HG03159 (cell line): Measurements from ENCODE around the gene SIGLEC5.

Source experiments
- ATAC-seq: cut with Tn5 transposase; IDR thresholded peaks from one replicate; pipeline ENCODE4 v1.9.1; 2021; ENCODE audit warnings: mild to moderate bottlenecking, moderate library complexity; ENCODE audit not compliant: unreplicated experiment

The SIGLEC5 gene

DNA sequence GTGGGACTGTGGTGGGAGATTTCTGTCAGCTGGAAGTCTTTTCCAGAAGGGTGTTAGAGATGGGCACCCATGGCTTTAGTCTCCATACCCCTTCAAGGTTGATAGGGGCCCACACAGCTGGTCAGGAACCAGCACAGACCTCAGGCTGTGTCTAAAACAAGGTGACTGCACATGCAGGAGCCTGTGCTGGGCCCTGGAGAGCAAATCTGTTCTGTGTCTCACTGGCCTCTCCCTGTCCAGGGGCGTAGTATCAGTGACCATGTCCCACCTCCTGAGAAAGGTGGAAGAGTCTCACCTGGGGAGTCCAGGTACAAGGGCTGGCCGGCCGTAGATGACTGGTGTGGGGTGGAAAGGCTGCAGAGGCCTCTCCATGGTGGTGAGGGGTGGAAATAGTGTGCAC is 39.8 kb downstream of the SIGLEC5 start:
- no peak for ATAC-seq

DNA sequence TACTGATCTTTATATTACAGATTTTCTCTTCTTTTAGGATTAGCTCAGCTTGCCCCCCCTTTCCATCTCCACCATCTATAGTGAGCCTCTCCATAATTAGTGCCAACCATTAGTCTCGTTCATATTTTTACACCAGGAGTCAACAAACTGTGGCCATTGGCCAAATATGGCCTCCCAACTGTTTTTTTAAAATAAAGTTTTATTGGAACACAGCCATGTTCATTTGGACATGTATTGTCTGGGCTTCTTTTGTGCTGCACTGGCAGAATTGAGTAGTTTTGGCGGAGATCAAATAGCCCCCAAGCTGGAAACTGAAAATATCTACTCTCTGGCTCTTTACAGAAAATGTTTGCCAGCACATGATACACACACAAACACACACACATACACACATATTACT is 40.7 kb downstream of the SIGLEC5 start:
- no peak for ATAC-seq

DNA sequence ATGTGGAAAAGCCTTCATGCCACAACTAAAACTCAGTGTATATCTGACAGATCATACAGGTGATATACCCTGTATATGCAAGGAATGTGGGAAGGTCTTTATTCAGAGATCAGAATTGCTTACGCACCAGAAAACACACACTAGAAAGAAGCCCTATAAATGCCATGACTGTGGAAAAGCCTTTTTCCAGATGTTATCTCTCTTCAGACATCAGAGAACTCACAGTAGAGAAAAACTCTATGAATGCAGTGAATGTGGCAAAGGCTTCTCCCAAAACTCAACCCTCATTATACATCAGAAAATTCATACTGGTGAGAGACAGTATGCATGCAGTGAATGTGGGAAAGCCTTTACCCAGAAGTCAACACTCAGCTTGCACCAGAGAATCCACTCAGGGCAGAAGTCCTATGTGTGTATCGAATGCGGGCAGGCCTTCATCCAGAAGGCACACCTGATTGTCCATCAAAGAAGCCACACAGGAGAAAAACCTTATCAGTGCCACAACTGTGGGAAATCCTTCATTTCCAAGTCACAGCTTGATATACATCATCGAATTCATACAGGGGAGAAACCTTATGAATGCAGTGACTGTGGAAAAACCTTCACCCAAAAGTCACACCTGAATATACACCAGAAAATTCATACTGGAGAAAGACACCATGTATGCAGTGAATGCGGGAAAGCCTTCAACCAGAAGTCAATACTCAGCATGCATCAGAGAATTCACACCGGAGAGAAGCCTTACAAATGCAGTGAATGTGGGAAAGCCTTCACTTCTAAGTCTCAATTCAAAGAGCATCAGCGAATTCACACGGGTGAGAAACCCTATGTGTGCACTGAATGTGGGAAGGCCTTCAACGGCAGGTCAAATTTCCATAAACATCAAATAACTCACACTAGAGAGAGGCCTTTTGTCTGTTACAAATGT is 42.7 kb downstream of the SIGLEC5 start:
- ATAC-seq: no peak

DNA sequence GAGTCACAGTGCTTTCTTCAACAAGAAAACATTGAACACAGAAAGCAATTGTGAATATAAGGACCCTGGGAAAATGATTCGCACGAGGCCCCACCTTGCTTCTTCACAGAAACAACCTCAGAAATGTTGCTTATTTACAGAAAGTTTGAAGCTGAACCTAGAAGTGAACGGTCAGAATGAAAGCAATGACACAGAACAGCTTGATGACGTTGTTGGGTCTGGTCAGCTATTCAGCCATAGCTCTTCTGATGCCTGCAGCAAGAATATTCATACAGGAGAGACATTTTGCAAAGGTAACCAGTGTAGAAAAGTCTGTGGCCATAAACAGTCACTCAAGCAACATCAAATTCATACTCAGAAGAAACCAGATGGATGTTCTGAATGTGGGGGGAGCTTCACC is 43.4 kb downstream of the SIGLEC5 start:
- no peak for ATAC-seq

DNA sequence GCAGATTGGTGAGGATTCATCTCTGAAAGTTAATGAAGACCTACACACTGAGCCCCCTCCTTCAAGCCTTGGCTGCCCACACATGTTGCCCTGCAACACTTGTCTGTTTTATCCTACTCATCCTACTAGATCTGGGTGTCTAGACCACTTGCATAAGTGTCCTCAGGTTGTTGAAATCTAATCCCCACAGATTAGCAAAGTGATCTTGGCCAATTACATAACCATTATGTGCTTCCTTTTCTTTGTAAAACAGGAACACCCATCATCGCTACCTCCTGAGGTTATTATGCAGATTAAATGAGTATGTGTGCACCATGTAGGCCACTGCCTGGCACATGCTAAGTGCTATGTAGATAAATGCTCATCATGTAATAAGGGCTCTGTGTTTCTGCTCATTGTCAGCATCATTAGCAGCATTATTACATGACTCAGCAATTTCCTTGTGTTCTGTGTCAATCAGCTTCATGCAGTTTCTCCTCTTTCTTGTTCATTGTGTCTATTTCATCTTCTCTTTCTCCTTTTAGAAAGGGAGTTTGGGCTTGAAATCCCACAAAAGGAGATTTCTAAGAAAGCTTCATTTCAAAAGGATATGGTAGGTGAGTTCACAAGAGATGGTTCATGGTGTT is 44.0 kb downstream of the SIGLEC5 start:
- ATAC-seq: no peak

DNA sequence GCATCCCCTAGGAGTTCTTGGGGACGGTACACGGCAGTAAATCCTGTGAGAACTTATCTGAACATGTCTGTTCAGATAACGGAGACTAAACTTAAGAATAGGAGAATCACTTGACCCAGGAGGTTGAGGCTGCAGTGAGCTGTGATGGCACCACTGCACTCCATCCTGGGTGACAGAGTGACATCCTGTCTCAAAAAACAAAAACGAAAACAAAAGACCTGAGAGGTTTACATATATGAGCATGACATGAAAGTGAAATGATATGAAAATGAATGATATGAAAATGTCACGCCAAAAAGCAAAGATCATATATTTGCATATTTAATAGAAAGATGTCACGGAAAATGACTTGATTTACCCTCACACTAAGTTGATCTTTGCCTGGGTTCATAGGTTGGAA is 53.4 kb downstream of the SIGLEC5 start:
- ATAC-seq: no peak

DNA sequence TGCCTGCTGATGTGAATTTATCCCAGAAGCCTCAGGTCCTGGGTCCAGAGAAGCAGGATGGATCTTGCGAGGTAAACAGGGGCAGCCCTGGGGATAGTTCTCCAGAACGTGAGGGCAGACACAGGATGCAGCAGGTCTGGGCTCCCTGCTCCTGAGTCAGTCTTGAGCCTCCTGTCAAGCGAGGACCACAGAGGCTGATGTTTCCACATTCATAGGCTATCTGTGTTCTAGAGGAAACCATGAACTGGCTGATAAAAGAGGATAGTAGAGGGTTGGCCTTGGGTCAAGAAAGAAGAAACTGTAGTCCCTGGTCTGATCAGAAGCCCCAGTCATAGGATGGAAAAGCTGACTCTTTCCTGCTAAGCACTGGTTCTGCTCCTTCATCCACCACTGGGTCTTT is 56.9 kb downstream of the SIGLEC5 start:
- no peak for ATAC-seq

DNA sequence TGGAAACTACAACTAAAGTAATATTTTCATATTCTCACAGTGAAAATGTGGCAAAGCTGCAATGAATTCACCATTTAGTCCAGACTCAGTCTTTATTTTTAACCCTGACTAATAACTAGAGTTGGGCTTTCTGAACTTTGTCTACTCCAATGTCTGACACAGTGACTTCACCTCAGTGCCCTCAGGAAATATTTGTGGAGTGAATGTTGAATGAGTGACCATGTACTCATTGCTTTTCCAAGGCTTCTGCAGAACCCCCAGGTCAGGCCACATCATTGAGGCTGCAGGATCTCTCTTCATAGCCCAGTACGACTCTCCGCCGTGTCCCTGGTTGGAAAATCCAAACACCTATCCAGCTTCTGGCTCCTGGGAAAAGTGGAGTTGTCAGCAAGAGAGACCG is 57.3 kb downstream of the SIGLEC5 start:
- ATAC-seq: no peak

DNA sequence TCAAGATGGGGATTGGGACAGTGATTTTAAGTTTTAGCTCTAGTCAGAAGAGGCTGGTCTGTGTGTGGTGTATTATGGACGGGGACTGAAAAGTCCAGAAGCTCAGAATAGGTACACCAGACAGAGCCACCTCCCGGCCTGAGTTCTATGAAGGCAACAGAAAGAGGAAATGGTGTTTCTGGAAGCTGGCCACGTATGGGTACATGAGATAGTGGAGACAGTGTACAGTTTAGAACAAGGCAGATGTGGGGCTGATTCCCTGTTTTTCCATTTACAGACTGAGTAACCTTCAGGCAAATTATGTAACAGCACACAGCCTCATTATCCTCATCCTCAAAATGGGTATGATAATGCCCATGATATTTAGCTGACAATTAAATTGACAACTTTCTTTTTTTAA is 57.8 kb downstream of the SIGLEC5 start:
- ATAC-seq: no peak

DNA sequence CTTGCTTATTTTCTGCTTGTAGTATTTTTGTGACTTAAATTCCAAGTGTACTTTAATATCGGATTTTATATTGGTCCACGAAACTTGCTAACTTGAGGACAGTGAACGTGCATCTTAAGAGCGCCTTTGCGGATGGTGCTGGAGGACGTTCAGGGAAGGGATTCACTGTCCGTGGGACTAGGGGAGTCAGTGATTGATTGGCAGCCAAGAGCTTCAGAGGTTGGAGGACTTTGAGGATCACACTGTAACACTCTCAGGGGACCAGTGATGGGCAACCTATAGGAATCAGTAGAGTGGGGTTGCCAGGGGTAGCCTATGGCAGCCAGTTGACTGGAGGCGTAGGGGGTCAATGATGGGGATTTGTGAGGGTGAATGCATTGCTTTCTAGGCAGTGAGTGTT is 58.6 kb downstream of the SIGLEC5 start:
- ATAC-seq: no peak

DNA sequence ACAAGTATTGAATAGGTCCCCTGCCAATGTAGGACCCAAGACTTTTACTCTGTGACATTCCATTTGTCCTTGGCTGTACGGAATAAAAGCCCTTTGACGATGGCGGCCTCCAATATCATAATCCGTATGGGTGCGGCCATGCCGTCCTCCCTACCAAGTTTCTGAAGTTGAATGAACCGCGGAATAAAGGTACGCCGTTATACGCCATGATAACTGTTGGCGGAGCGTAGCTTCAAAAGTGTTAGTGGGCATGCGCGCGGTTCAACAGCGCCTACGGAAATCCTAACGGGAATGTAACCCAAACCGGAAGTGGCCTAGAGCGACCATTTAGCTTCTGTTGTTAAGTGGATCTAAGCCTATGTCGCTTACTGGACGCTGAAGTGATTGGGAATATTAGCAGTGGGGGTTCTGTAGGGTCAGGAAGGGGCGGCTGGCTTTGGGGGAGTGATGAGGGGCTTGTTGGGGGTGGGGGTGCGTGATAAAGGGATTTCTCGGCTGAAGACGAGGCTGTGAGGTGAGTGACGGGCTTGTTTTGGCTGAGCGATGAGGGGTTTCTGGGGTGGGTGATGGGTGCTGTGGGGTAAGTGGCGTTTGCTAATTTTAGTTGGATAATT is 59.1 kb downstream of the SIGLEC5 start, which contains the start of gene ZNF175:
Gene ZNF175 (plus strand): TSS at position 322 of the 614 bp plus-strand sequence. CDS start 2,047 bp downstream, outside the sequence.
- ATAC-seq: peak; percentile 68

DNA sequence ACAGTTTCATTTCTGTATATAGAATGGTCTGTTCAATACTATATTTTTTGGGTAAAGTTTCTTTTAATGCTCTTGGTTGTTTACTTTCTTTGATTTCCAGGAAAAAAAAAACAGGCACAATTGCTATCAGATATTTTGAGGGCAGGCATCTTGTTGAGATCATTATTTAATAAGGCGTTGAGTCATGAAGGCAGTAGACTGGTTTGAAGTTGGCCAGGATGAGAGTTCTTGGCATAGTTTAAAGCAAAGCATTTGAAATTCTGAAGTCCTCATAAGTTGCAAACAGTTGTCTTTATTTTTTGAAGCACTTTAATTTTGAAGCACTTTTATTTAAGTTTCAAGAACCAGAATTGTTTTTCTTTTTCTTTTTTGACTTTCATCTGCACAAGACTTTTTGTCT is 61.7 kb downstream of the SIGLEC5 start:
- ATAC-seq: no peak

DNA sequence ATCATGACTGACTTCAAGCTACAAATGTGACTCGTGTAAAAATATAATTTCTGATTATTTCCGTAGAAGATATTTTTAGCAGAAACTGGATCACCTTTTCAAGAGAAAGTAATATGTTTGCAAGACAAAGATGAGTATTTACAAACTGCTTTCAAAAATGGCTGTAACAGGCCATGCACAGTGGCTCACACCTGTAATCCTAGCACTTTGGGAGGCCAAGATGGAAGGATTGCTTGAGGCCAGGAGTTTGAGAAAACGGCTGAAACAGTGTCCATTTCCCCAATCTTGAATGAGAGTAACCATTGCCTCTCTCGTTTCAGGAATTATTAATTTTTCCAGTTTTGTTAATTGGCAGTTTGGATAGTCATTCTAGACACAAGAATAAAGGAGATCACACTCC is 62.6 kb downstream of the SIGLEC5 start:
- no peak for ATAC-seq

DNA sequence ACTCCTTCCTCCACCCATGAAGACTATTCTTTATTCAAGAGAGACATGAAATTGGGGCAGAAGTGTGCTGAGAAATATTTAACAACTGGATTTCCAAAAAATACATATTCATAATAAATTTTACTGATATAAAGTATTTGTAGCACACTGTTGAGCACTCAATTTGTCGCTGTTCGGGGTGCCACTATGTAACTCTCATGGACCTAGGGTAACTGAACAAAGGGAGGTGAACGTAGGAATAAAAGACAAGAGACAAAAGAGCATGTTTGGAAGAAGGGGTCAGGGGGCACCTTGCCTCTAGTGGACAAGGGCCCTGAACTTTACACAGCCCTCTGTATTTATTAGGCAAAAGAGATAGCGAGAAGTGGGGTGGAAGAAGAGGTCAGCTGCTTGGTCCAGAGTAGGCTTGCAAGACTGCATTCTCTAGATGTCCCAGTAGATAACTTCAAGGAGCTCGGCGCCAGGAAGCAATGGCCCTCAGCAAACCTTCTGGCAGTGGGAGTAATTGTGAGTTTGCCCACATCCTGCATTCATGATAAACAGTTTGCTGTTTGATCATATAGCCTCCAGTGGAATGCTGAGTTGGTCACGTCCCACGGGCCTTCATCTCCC is 63.6 kb downstream of the SIGLEC5 start:
- ATAC-seq: no peak

DNA sequence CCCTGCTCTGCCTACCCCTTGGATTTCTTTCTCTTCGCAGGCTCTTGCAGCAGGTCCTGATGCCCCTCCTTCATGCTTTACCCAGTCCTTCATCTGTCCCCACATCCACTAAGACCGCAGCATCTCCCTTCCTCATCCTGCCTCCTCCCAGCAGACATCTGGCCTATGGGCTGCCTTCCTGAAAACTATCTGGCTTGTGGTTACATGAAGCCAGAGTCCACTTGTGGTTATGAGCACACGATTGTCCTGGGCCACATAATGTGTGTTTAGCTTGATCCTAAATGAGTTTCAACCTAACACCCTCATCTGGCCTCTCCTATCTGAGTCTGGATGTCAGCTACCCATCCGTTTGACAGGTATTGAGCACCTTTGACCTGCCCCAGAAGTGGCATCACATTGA is 64.6 kb downstream of the SIGLEC5 start:
- no peak for ATAC-seq

DNA sequence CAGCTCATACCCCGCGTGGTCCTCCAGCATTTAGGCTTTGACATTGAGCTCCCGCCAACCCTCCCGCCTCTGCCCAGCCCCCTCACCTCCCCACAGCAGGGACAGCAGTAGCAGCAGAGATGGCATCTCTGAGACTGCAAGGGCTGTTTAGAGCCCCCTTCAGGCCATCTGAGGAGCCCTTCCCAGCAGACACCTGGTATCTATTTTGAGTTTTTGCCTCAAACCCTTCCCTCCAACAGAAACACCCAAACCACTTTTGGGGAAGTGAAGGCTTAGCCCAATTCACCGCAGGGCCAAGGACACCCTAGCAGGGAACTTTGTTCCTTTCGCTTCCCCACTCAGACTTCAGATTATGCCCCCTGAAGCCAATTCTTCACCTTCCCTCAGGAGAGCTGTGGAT is 65.4 kb downstream of the SIGLEC5 start:
- no peak for ATAC-seq
